Measurements from ENCODE around the gene TRIM65.

The TRIM65 gene

GRCh38 chr17:75856062-75856756, 40.5 kb downstream of the TRIM65 start:
- no peaks in the 10 kb centered on the region for H3K27me3 ChIP-seq (ENCODE audit: control insufficient read depth in 3 of 3, insufficient read depth in 3 of 3, low read depth in 1 of 3, low read length in 3 of 3)
- H3K14ac ChIP-seq (ENCODE audit: low read length): peak overlapping the region; percentile 94
- H4K8ac ChIP-seq (ENCODE audit: low read depth, low read length): no peak overlapping the region
- peak overlapping the region; percentile 99 for H3K4me2 ChIP-seq (ENCODE audit: insufficient read depth, low read length, poor library complexity, severe bottlenecking)
- H3K9me3 ChIP-seq (replicated peaks in 1 of 2; ENCODE audit: control insufficient read depth in 2 of 2, insufficient read depth in 1 of 2, low read depth in 1 of 2, low read length in 2 of 2): no peaks in the 10 kb centered on the region
- WGBS, 2 donors (ENCODE audit: extremely low coverage in 2 of 2, insufficient read length in 2 of 2, insufficient replicate concordance in 1 of 2): no CpG with 5 or more reads among the region's 24 CpGs
- peak overlapping the region; percentile 91 for H2AFZ ChIP-seq (ENCODE audit: low read length)
- DNase-seq (ENCODE audit: low spot score): no peak
- H3K4me1 ChIP-seq (ENCODE audit: control insufficient read depth in 2 of 2, insufficient read depth in 1 of 2, low read depth in 1 of 2, low read length in 2 of 2): peaks cover 4 to 6% of the 10 kb centered on the region in 2 donors
- peak overlapping the region; percentile 75 for H3K23ac ChIP-seq (ENCODE audit: low read depth, low read length, poor library complexity)
- H2BK5ac ChIP-seq (ENCODE audit: low read length): peak overlapping the region; percentile 87
- H3K18ac ChIP-seq (ENCODE audit: low read length): peak overlapping the region; percentile 95
- H3K4ac ChIP-seq (ENCODE audit: low read length): peak overlapping the region; percentile 23
- H3K27ac ChIP-seq (replicated peaks; ENCODE audit: low read length): peak overlapping the region; percentile 97
- peaks cover 0 to 7% of the 10 kb centered on the region in 2 donors for H3K36me3 ChIP-seq (replicated peaks in 1 of 2; ENCODE audit: control insufficient read depth in 2 of 2, insufficient read depth in 2 of 2, low read length in 2 of 2)
- no peaks in the 10 kb centered on the region for H3K79me1 ChIP-seq (ENCODE audit: low read depth, low read length)
- peak overlapping the region; percentile 85 for H3K9ac ChIP-seq (ENCODE audit: low read depth, low read length, poor library complexity)
- H2AK5ac ChIP-seq (ENCODE audit: low read depth, low read length): peak overlapping the region; percentile 52
- peak overlapping the region; percentile 72 to 92 for H3K4me3 ChIP-seq (ENCODE audit: low read length in 2 of 2)
- H2BK120ac ChIP-seq (ENCODE audit: low read depth, low read length): no peak overlapping the region
- H2BK15ac ChIP-seq (ENCODE audit: low read length): peak overlapping the region; percentile 83
- H2BK12ac ChIP-seq (ENCODE audit: low read length): no peak overlapping the region
- no peak overlapping the region for H4K91ac ChIP-seq (ENCODE audit: low read depth, low read length, poor library complexity)

GRCh38 chr17:75855310-75856061, 41.3 kb downstream of the TRIM65 start, which contains the start of gene WBP2:
TSS of gene WBP2 (minus strand) at chr17:75855335. CDS start at chr17:75855297, 38 bp downstream.
- peaks cover 4 to 14% of the 10 kb centered on the region in 2 donors for H3K36me3 ChIP-seq (replicated peaks in 1 of 2; ENCODE audit: control insufficient read depth in 2 of 2, insufficient read depth in 2 of 2, low read length in 2 of 2)
- peak within 1 kb of the TSS; percentile 85 for H3K9ac ChIP-seq (ENCODE audit: low read depth, low read length, poor library complexity)
- H3K4me2 ChIP-seq (ENCODE audit: insufficient read depth, low read length, poor library complexity, severe bottlenecking): peak within 1 kb of the TSS; percentile 99
- peak within 1 kb of the TSS; percentile 23 for H3K4ac ChIP-seq (ENCODE audit: low read length)
- H2BK120ac ChIP-seq (ENCODE audit: low read depth, low read length): peak within 1 kb of the TSS; percentile 64
- H2BK12ac ChIP-seq (ENCODE audit: low read length): no peak within 1 kb of the TSS
- H3K4me1 ChIP-seq (ENCODE audit: control insufficient read depth in 2 of 2, insufficient read depth in 1 of 2, low read depth in 1 of 2, low read length in 2 of 2): peaks cover 4 to 6% of the 10 kb centered on the region in 2 donors
- H3K79me1 ChIP-seq (ENCODE audit: low read depth, low read length): no peaks in the 10 kb centered on the region
- peak within 1 kb of the TSS; percentile 52 for H2AK5ac ChIP-seq (ENCODE audit: low read depth, low read length)
- H3K14ac ChIP-seq (ENCODE audit: low read length): peak within 1 kb of the TSS; percentile 94
- H2AFZ ChIP-seq (ENCODE audit: low read length): peak within 1 kb of the TSS; percentile 91
- peak within 1 kb of the TSS; percentile 72 to 92 for H3K4me3 ChIP-seq (ENCODE audit: low read length in 2 of 2)
- H3K18ac ChIP-seq (ENCODE audit: low read length): peak within 1 kb of the TSS; percentile 95
- no CpG with 5 or more reads among the region's 58 CpGs for WGBS, 2 donors (ENCODE audit: extremely low coverage in 2 of 2, insufficient read length in 2 of 2, insufficient replicate concordance in 1 of 2)
- H2BK15ac ChIP-seq (ENCODE audit: low read length): peak within 1 kb of the TSS; percentile 83
- peak within 1 kb of the TSS; percentile 97 for H3K27ac ChIP-seq (replicated peaks; ENCODE audit: low read length)
- no peaks in the 10 kb centered on the region for H3K27me3 ChIP-seq (ENCODE audit: control insufficient read depth in 3 of 3, insufficient read depth in 3 of 3, low read depth in 1 of 3, low read length in 3 of 3)
- H4K91ac ChIP-seq (ENCODE audit: low read depth, low read length, poor library complexity): no peak within 1 kb of the TSS
- H2BK5ac ChIP-seq (ENCODE audit: low read length): peak within 1 kb of the TSS; percentile 87
- no peaks in the 10 kb centered on the region for H3K9me3 ChIP-seq (replicated peaks in 1 of 2; ENCODE audit: control insufficient read depth in 2 of 2, insufficient read depth in 1 of 2, low read depth in 1 of 2, low read length in 2 of 2)
- no peak within 1 kb of the TSS for H4K8ac ChIP-seq (ENCODE audit: low read depth, low read length)
- peak within 1 kb of the TSS; percentile 94 for H3K23ac ChIP-seq (ENCODE audit: low read depth, low read length, poor library complexity)
- DNase-seq (ENCODE audit: low spot score): peak; percentile 99

- Histone ChIP-seq H3K9me3 (replicated peaks in 1 of 2; ENCODE audit: control insufficient read depth in 2 of 2, insufficient read depth in 1 of 2, low read depth in 1 of 2, low read length in 2 of 2) (no peaks in the 10 kb centered on the region), H3K4ac (ENCODE audit: low read length) (no peak overlapping the region), H2AK5ac (ENCODE audit: low read depth, low read length) (no peak overlapping the region), H3K18ac (ENCODE audit: low read length) (no peak overlapping the region), H3K14ac (ENCODE audit: low read length) (no peak overlapping the region), H2BK120ac (ENCODE audit: low read depth, low read length) (no peak overlapping the region), H3K36me3 (replicated peaks in 1 of 2; ENCODE audit: control insufficient read depth in 2 of 2, insufficient read depth in 2 of 2, low read length in 2 of 2) (peaks cover 6 to 18% of the 10 kb centered on the region in 2 donors), H3K27me3 (ENCODE audit: control insufficient read depth in 3 of 3, insufficient read depth in 3 of 3, low read depth in 1 of 3, low read length in 3 of 3) (no peaks in the 10 kb centered on the region), H4K8ac (ENCODE audit: low read depth, low read length) (no peak overlapping the region), H3K4me3 (ENCODE audit: low read length in 2 of 2) (peak overlapping the region; percentile 72 to 81), H3K9ac (ENCODE audit: low read depth, low read length, poor library complexity) (no peak overlapping the region), H3K4me2 (ENCODE audit: insufficient read depth, low read length, poor library complexity, severe bottlenecking) (peak overlapping the region; percentile 66), H3K4me1 (ENCODE audit: control insufficient read depth in 2 of 2, insufficient read depth in 1 of 2, low read depth in 1 of 2, low read length in 2 of 2) (peaks cover 4 to 6% of the 10 kb centered on the region in 2 donors), H2BK12ac (ENCODE audit: low read length) (no peak overlapping the region), H3K79me1 (ENCODE audit: low read depth, low read length) (no peaks in the 10 kb centered on the region), H2BK5ac (ENCODE audit: low read length) (no peak overlapping the region), H3K23ac (ENCODE audit: low read depth, low read length, poor library complexity) (no peak overlapping the region), H3K27ac (replicated peaks; ENCODE audit: low read length) (no peak overlapping the region), H2BK15ac (ENCODE audit: low read length) (no peak overlapping the region), H4K91ac (ENCODE audit: low read depth, low read length, poor library complexity) (no peak overlapping the region), H2AFZ (ENCODE audit: low read length) (peak overlapping the region; percentile 74)
- no peak for DNase-seq (ENCODE audit: low spot score)
- WGBS, 2 donors (ENCODE audit: extremely low coverage in 2 of 2, insufficient read length in 2 of 2, insufficient replicate concordance in 1 of 2): no CpG with 5 or more reads among the region's 19 CpGs
Measured at GRCh38 chr17:75854881-75855309, 41.9 kb downstream of the TRIM65 start.

All from neuronal stem cell (in vitro differentiated cells).